ENCODE results near the gene EFCAB5. TPM values are rescaled to one million over a fixed set of nuclear protein-coding genes. Genes with fewer than 3 reads are reported as not detected.

Gene EFCAB5
- total and polyA plus RNA-seq, 2 of the 13 experiments (the other 11 are each of a cell fraction or from before 2014, with no cell fraction given), result 0.15 TPM; not detected in 1

DNA sequence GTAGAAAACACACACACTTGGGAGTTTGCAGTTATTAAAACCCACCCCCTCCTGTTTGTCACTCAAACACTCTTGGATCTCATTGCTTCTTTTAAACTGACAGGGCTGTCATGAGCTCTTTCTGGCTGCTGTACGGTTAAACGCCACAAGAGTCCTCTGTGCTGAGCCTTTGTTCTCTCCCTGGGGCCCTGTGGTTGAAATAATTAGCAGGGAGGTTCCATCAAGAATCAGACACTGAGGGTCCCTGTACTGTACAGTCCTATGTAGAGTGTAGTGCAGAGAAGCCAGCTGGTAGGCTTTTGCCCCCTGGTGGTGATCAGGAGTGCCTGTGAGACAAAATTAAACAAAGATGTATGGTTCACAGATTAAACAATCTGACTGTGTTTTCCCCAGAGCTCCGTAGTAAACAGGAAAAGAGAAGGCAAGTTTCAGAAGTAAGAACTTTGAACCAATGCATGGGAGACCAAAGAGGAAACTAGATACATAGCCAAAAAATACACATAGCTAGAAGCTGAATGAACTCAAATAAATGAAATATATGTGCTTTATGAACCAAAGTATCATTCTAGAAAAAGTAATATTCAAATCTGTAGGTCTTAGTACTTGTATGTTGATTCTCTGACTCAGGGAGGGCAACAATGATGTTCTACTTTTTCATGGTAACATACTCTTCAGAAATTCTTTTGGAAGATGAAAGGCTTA lies 10.1 kb upstream of the EFCAB5 start (continued):
- TF ChIP-seq, protein P1, sequence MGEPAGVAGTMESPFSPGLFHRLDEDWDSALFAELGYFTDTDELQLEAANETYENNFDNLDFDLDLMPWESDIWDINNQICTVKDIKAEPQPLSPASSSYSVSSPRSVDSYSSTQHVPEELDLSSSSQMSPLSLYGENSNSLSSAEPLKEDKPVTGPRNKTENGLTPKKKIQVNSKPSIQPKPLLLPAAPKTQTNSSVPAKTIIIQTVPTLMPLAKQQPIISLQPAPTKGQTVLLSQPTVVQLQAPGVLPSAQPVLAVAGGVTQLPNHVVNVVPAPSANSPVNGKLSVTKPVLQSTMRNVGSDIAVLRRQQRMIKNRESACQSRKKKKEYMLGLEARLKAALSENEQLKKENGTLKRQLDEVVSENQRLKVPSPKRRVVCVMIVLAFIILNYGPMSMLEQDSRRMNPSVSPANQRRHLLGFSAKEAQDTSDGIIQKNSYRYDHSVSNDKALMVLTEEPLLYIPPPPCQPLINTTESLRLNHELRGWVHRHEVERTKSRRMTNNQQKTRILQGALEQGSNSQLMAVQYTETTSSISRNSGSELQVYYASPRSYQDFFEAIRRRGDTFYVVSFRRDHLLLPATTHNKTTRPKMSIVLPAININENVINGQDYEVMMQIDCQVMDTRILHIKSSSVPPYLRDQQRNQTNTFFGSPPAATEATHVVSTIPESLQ (CRISPR knock-in tag; conservative IDR thresholded peaks at IDR 0.05), result no peak
- TF ChIP-seq HMG20A (CRISPR knock-in tag; IDR thresholded peaks at IDR 0.05; ENCODE audit: borderline replicate concordance) (peak; percentile 34; the same call in 1 of the 2 replicates), MZF1 (CRISPR knock-in tag; IDR thresholded peaks at IDR 0.05; ENCODE audit: borderline replicate concordance) (no peak), NFE2L2 (IDR thresholded peaks at IDR 0.05; ENCODE audit: low read length) (no peak), ZNF343 (CRISPR knock-in tag; IDR thresholded peaks at IDR 0.05) (no peak), KLF13 (CRISPR knock-in tag; IDR thresholded peaks at IDR 0.05) (no peak), NFATC3 (CRISPR knock-in tag; IDR thresholded peaks at IDR 0.05) (no peak), TGIF2 (CRISPR knock-in tag; IDR thresholded peaks at IDR 0.05) (peak; percentile 50; the same call in 1 of the 2 replicates), ZNF235 (CRISPR knock-in tag; IDR thresholded peaks at IDR 0.05; ENCODE audit: borderline replicate concordance) (no peak), ZMAT3 (CRISPR knock-in tag; conservative IDR thresholded peaks at IDR 0.05) (0 out of 2 replicates have a peak, but pooled peaks have one; percentile 34), GATAD1 (CRISPR knock-in tag; IDR thresholded peaks at IDR 0.05) (peak; percentile 24; the same call in 1 of the 2 replicates), REPIN1 (CRISPR knock-in tag; IDR thresholded peaks at IDR 0.05; ENCODE audit: borderline replicate concordance, low read depth) (0 out of 2 replicates have a peak, but pooled peaks have one; percentile 30), DPF2 (CRISPR knock-in tag; IDR thresholded peaks at IDR 0.05; ENCODE audit: borderline replicate concordance, low read depth) (no peak), TBP (CRISPR knock-in tag; IDR thresholded peaks at IDR 0.05) (no peak), ZNF549 (CRISPR knock-in tag; IDR thresholded peaks at IDR 0.05) (no peak), FOXA1 (IDR thresholded peaks at IDR 0.05) (no peak), FOXA1 (CRISPR knock-in tag; IDR thresholded peaks at IDR 0.05) (0 out of 2 replicates have a peak, but pooled peaks have one; percentile 31), ZSCAN12 (CRISPR knock-in tag; IDR thresholded peaks at IDR 0.05) (no peak), ZNF432 (CRISPR knock-in tag; IDR thresholded peaks at IDR 0.05; ENCODE audit: borderline replicate concordance) (no peak)
- TF ChIP-seq, protein P2, sequence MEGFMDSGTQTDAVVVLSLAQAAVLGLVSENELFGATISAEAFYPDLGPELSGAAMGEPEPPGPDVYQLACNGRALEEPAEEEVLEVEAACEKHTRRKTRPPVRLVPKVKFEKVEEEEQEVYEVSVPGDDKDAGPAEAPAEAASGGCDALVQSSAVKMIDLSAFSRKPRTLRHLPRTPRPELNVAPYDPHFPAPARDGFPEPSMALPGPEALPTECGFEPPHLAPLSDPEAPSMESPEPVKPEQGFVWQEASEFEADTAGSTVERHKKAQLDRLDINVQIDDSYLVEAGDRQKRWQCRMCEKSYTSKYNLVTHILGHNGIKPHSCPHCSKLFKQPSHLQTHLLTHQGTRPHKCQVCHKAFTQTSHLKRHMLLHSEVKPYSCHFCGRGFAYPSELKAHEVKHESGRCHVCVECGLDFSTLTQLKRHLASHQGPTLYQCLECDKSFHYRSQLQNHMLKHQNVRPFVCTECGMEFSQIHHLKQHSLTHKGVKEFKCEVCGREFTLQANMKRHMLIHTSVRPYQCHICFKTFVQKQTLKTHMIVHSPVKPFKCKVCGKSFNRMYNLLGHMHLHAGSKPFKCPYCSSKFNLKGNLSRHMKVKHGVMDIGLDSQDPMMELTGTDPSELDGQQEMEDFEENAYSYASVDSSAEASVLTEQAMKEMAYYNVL (CRISPR knock-in tag; IDR thresholded peaks at IDR 0.05; ENCODE audit: borderline replicate concordance), result peak; percentile 42; the same call in 1 of the 2 replicates
- TF ChIP-seq, protein P3, sequence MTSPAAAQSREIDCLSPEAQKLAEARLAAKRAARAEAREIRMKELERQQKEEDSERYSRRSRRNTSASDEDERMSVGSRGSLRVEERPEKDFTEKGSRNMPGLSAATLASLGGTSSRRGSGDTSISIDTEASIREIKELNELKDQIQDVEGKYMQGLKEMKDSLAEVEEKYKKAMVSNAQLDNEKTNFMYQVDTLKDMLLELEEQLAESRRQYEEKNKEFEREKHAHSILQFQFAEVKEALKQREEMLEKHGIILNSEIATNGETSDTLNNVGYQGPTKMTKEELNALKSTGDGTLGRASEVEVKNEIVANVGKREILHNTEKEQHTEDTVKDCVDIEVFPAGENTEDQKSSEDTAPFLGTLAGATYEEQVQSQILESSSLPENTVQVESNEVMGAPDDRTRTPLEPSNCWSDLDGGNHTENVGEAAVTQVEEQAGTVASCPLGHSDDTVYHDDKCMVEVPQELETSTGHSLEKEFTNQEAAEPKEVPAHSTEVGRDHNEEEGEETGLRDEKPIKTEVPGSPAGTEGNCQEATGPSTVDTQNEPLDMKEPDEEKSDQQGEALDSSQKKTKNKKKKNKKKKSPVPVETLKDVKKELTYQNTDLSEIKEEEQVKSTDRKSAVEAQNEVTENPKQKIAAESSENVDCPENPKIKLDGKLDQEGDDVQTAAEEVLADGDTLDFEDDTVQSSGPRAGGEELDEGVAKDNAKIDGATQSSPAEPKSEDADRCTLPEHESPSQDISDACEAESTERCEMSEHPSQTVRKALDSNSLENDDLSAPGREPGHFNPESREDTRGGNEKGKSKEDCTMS (CRISPR knock-in tag; conservative IDR thresholded peaks at IDR 0.05), result no peak
- TF ChIP-seq, protein P4, sequence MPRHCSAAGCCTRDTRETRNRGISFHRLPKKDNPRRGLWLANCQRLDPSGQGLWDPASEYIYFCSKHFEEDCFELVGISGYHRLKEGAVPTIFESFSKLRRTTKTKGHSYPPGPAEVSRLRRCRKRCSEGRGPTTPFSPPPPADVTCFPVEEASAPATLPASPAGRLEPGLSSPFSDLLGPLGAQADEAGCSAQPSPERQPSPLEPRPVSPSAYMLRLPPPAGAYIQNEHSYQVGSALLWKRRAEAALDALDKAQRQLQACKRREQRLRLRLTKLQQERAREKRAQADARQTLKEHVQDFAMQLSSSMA (CRISPR knock-in tag; IDR thresholded peaks at IDR 0.05), result no peak
